IMR-90 (cell line): ENCODE measurements around the gene SLX4. TPM values are rescaled to one million over a fixed set of nuclear protein-coding genes. Genes with fewer than 3 reads are reported as not detected.

Experiments used
- ATAC-seq: fragments of 200-7000 bp; cut with Tn5 transposase; 2 replicates; pipeline ENCODE4 v1.9.1; 2020; ENCODE audit warnings: low read depth, mild to moderate bottlenecking, moderate library complexity
- BruUV-seq: library from RNA; stranded (reverse); fragments of 400-500 nt; replicated peaks from 2 replicates; lab custom pipeline; 2021; lab: Mats Ljungman, UMichigan
- CTCF ChIA-PET: fragments of 300-600 bp; formaldehyde crosslinking; extraction: SDS; loops from one replicate; lab custom pipeline; 2021; ENCODE audit warnings: antibody characterized with exemption; lab: Yijun Ruan, JAX
- POLR2A ChIA-PET: fragments of 300-600 bp; sonication (Branson Sonifier 250); formaldehyde crosslinking; loops from one replicate; lab custom pipeline; 2022; ENCODE audit warnings: antibody characterized with exemption; ENCODE audit not compliant: unreplicated experiment; lab: Charles Lee
- DNase-seq: peaks from one replicate; pipeline ENCODE4 v3.0.0; 2013
- H2AFZ ChIP-seq: replicated peaks from 2 replicates; pipeline ENCODE3; 2013; ENCODE audit warnings: low read length, mild to moderate bottlenecking; ENCODE audit not compliant: poor library complexity
- H2AK5ac ChIP-seq: 2 replicates; pipeline ENCODE4 v1.6.1; 2013; ENCODE audit warnings: low read depth, low read length, inconsistent platforms
- H2AK9ac ChIP-seq: replicated peaks from 2 replicates; pipeline ENCODE3; 2013; ENCODE audit warnings: mild to moderate bottlenecking, low read depth, low read length, moderate library complexity; ENCODE audit not compliant: poor library complexity
- H2BK120ac ChIP-seq: 2 replicates; pipeline ENCODE4 v1.6.1; 2013; ENCODE audit warnings: low read depth, low read length, inconsistent platforms
- H2BK15ac ChIP-seq: 3 replicates; pipeline ENCODE4 v1.6.1; 2013; ENCODE audit warnings: low read depth, low read length, inconsistent platforms
- H2BK20ac ChIP-seq: 2 replicates; pipeline ENCODE4 v1.6.1; 2013; ENCODE audit warnings: low read depth, mild to moderate bottlenecking, inconsistent platforms, low read length, moderate library complexity
- H2BK5ac ChIP-seq: 2 replicates; pipeline ENCODE4 v1.6.1; 2013; ENCODE audit warnings: mild to moderate bottlenecking, low read depth, low read length, inconsistent platforms; ENCODE audit not compliant: poor library complexity, severe bottlenecking
- H3K14ac ChIP-seq: replicated peaks from 2 replicates; pipeline ENCODE4 v1.6.1; 2013; ENCODE audit warnings: low read depth, low read length, inconsistent platforms
- H3K18ac ChIP-seq: 2 replicates; pipeline ENCODE4 v1.6.1; 2013; ENCODE audit warnings: low read depth, low read length, control low read depth
- H3K23ac ChIP-seq: 2 replicates; pipeline ENCODE4 v1.6.1; 2013; ENCODE audit warnings: low read depth, low read length, inconsistent platforms
- H3K27ac ChIP-seq: 2 replicates; pipeline ENCODE4 v1.5.1; 2013; ENCODE audit warnings: mild to moderate bottlenecking, control low read depth, low read length; ENCODE audit not compliant: insufficient read depth
- H3K27me3 ChIP-seq: 2 replicates; pipeline ENCODE4 v1.6.1; 2013; ENCODE audit warnings: low read length; ENCODE audit not compliant: control insufficient read depth, insufficient read depth
- H3K36me3 ChIP-seq: 2 replicates; pipeline ENCODE4 v1.6.1; 2013; ENCODE audit warnings: low read length, mixed read lengths; ENCODE audit not compliant: control insufficient read depth, insufficient read depth
- H3K4ac ChIP-seq: 2 replicates; pipeline ENCODE4 v1.6.1; 2013; ENCODE audit warnings: low read depth, low read length, inconsistent platforms
- H3K4me1 ChIP-seq: 2 replicates; pipeline ENCODE4 v1.6.1; 2013; ENCODE audit warnings: low read length, mixed read lengths; ENCODE audit not compliant: control insufficient read depth, insufficient read depth
- H3K4me2 ChIP-seq: 2 replicates; pipeline ENCODE4 v1.6.1; 2013; ENCODE audit warnings: low read depth, mild to moderate bottlenecking, control low read depth, low read length, moderate library complexity
- H3K4me3 ChIP-seq: 2 replicates; pipeline ENCODE4 v1.5.1; 2013; ENCODE audit warnings: low read depth, mild to moderate bottlenecking, control low read depth, low read length, moderate library complexity; ENCODE audit not compliant: insufficient read depth
- H3K56ac ChIP-seq: 2 replicates; pipeline ENCODE4 v1.6.1; 2013; ENCODE audit warnings: low read length, inconsistent platforms; ENCODE audit not compliant: insufficient read depth; ENCODE audit errors: extremely low read depth
- H3K79me1 ChIP-seq, 2 experiments: 2 replicates each; pipeline ENCODE4 v1.6.1; 2013; ENCODE audit warnings: low read length in 2 of 2, inconsistent platforms in 1 of 2, low read depth in 1 of 2
- H3K9ac ChIP-seq: 2 replicates; pipeline ENCODE4 v1.6.1; 2013; ENCODE audit warnings: low read depth, low read length, control low read depth
- H3K9me1 ChIP-seq: 2 replicates; pipeline ENCODE4 v1.6.1; 2013; ENCODE audit warnings: low read length, inconsistent platforms; ENCODE audit not compliant: insufficient read depth
- H3K9me3 ChIP-seq: 2 replicates; pipeline ENCODE4 v1.6.1; 2013; ENCODE audit warnings: low read length; ENCODE audit not compliant: control insufficient read depth, insufficient read depth
- H4K20me1 ChIP-seq: 2 replicates; pipeline ENCODE4 v1.6.1; 2013; ENCODE audit warnings: low read length, inconsistent platforms; ENCODE audit not compliant: insufficient read depth
- H4K5ac ChIP-seq: 2 replicates; pipeline ENCODE4 v1.6.1; 2013; ENCODE audit warnings: mild to moderate bottlenecking, low read depth, low read length, control low read depth
- H4K8ac ChIP-seq, 2 experiments: 2 replicates each; pipeline ENCODE4 v1.6.1; 2013; ENCODE audit warnings: low read depth in 2 of 2, low read length in 2 of 2, control low read depth in 1 of 2, inconsistent platforms in 1 of 2
- H4K91ac ChIP-seq: 2 replicates; pipeline ENCODE4 v1.6.1; 2013; ENCODE audit warnings: low read depth, low read length, inconsistent platforms; ENCODE audit not compliant: insufficient read depth
- CEBPB ChIP-seq: IDR thresholded peaks from 2 replicates; pipeline ENCODE4 v1.6.1; 2012; ENCODE audit warnings: low read depth, low read length, improper control_type of control experiment
- CHD1 ChIP-seq: IDR thresholded peaks from 2 replicates; pipeline ENCODE4 v1.6.1; 2012; ENCODE audit warnings: low read depth, low read length, improper control_type of control experiment
- CTCF ChIP-seq: conservative IDR thresholded peaks from 2 replicates; pipeline ENCODE4 v1.5.1; 2012; ENCODE audit warnings: mild to moderate bottlenecking, low read depth, low read length, improper control_type of control experiment
- MAFK ChIP-seq: IDR thresholded peaks from 2 replicates; pipeline ENCODE4 v1.6.1; 2012; ENCODE audit warnings: low read depth, low read length, improper control_type of control experiment
- MAZ ChIP-seq: IDR thresholded peaks from 2 replicates; pipeline ENCODE4 v1.6.1; 2012; ENCODE audit warnings: low read depth, mild to moderate bottlenecking, low read length, improper control_type of control experiment, moderate library complexity, borderline replicate concordance
- MXI1 ChIP-seq: IDR thresholded peaks from 2 replicates; pipeline ENCODE4 v1.6.1; 2012; ENCODE audit warnings: low read depth, mild to moderate bottlenecking, low read length, moderate library complexity, borderline replicate concordance
- USF2 ChIP-seq: fragments of 150-350 bp; IDR thresholded peaks from 2 replicates; pipeline ENCODE4 v1.6.1; 2017; ENCODE audit warnings: mild to moderate bottlenecking, antibody characterized with exemption, low read length, low read depth
- WGBS, 2 experiments: methylation state at CpG; one replicate each; pipeline versions ENCODE4 v1.1.5 to v1.1.7; 2013; ENCODE audit warnings: missing lambda C conversion rate in 2 of 2; ENCODE audit not compliant: insufficient read length in 1 of 2; ENCODE audit errors: extremely low coverage in 2 of 2; 5-methylcytosine and 5-hydroxymethylcytosine counted together
- dilution Hi-C: fragments of 300-500 bp; cut with HindIII; formaldehyde crosslinking; loops from one replicate; pipeline ENCODE4 v1.14.3; 2018; ENCODE audit warnings: low sequenced_read_pairs; ENCODE audit not compliant: unreplicated experiment
- in situ Hi-C: fragments of 300-500 bp; cut with MboI; formaldehyde crosslinking; loops from 3 replicates; pipeline ENCODE4 v1.14.3; 2019; ENCODE audit warnings: low sequenced_read_pairs, inconsistent platforms, mixed read lengths
- intact Hi-C: fragments of 100-400 bp; cut with micrococcal nuclease; formaldehyde crosslinking; loops from 2 replicates; pipeline ENCODE4 v1.10.0; 2022
- polyA plus RNA-seq, 3 experiments: library from polyadenylated mRNA; depleted of rRNA; stranded (reverse); fragments of >200 nt; gene quantifications; 2 replicates each; pipeline ENCODE4 v1.2.3, GENCODE V29; 2012; ENCODE audit warnings: low replicate concordance in 1 of 3
- total RNA-seq: library from RNA; depleted of rRNA; stranded (reverse); fragments of >200 nt; gene quantifications from 2 replicates; pipeline ENCODE4 v1.2.3, GENCODE V29; 2012

Gene SLX4
- total and polyA plus RNA-seq, 2 of the 4 experiments (the other 2 are of a cell fraction): 1.3 to 3.1 TPM

GRCh38 chr16:3596101-3596861 lies 15.1 kb downstream of the SLX4 start:
- Histone ChIP-seq H3K9ac (no peak overlapping the region), H3K4me2 (no peak overlapping the region), H2BK120ac (no peak overlapping the region), H3K4me3 (no peak overlapping the region), H2BK5ac (no peak overlapping the region), H3K4me1 (no peaks in the 10 kb centered on the region), H3K79me1 (no peaks in the 10 kb centered on the region), H3K9me3 (peaks cover 6% of the 10 kb centered on the region; the same call in 1 of the 2 replicates), H3K23ac (no peak overlapping the region), H3K18ac (no peak overlapping the region), H2BK15ac (no peak overlapping the region), H2BK20ac (no peak overlapping the region), H3K9me1 (peaks cover 6% of the 10 kb centered on the region; the same call in 1 of the 2 replicates), H3K4ac (no peak overlapping the region), H3K56ac (no peak overlapping the region), H4K91ac (no peak overlapping the region), H2AK5ac (no peak overlapping the region), H4K20me1 (no peaks in the 10 kb centered on the region), H3K27ac (no peak overlapping the region), H2AFZ (no peak overlapping the region), H2AK9ac (no peak overlapping the region), H3K27me3 (no peaks in the 10 kb centered on the region), H3K36me3 (peaks cover 25% of the 10 kb centered on the region), H3K14ac (no peak overlapping the region), H4K8ac (no peak overlapping the region), H4K5ac (no peak overlapping the region)
- no peak for ATAC-seq
- CTCF ChIA-PET: no interaction called here
- no peak for DNase-seq
- TF ChIP-seq MAFK (no peak), CEBPB (no peak), MAZ (no peak), USF2 (no peak), CHD1 (no peak), MXI1 (no peak), CTCF (no peak)
- intact Hi-C loops: no loop called here
- no TSS peak for BruUV-seq
- dilution Hi-C loops: no loop called here
- whole genome bisulfite sequencing, 2 experiments: 93% methylated on average over 18 of the region's 27 CpGs; no CpG with 5 or more reads in 1 of the 2 experiments
- in situ Hi-C loops: no loop called here
- POLR2A ChIA-PET: no interaction called here
